ENCODE measurements around the gene NR2E1. TPM values are rescaled to one million over a fixed set of nuclear protein-coding genes. Genes with fewer than 3 reads are reported as not detected.

Gene NR2E1
- total RNA-seq, 2 experiments from 2014 or later, result not detected

DNA sequence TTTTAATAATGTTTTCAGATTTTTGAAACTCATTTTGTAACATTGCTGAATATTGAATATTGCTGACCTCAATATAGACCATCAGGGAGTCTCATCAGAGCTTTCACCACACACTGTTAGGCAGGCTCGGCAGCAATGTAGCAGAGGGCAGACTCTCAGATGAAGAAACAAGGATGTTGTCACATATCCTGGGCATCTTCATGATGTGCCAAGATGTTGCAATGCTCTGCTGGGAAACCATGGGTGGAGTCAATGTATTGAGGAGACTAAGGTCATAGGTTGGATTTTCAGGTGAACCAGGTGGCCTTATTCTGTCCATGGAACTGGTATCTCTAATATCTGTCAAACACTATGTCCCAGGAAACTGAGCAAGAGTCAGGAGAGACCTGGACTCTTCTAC lies 27.3 kb downstream of the NR2E1 start:
- H3K27ac ChIP-seq (ENCODE audit: low read depth in 1 of 2, low read length in 2 of 2), result no peak overlapping the region

DNA sequence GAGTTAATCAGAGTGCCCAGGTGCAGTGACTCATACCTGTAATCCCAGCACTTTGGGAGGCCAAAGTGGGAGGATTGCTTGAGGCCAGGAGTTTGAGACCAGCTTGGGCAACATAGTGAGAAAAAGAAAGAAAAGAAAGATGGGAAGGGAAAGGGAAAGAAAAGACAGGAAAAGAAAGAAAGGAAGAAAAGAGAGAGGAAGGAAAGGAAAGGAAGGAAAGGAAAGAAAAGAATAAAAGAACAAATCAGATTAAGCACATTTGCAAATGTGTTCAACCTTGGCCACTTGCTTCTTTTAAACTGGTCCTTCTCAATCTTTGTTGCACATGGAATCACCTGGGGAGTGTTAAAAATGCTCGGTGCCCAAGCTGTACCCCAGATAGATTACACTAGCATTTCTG lies 28.0 kb downstream of the NR2E1 start:
- H3K36me3 ChIP-seq (ENCODE audit: insufficient read depth, low read length), result no peaks in the 10 kb centered on the region
- ATAC-seq (ENCODE audit: poor library complexity) (no peak), DNase-seq (no peak)
- CTCF ChIA-PET, result no interaction called here
- H3K36me3 Mint-ChIP-seq (ENCODE audit: low read depth), result no peaks in the 10 kb centered on the region
- intact Hi-C loops (cut with DNase I, micrococcal nuclease), result no loop called here
- no peaks in the 10 kb centered on the region for H3K9me3 ChIP-seq (ENCODE audit: control insufficient read depth in 1 of 2, insufficient read depth in 1 of 2, low read length in 2 of 2)
- no peak overlapping the region for H3K27ac ChIP-seq (ENCODE audit: low read depth in 1 of 2, low read length in 2 of 2)
- no peak overlapping the region for H3K4me3 ChIP-seq (ENCODE audit: low read length)
- POLR2A ChIA-PET, result no interaction called here
- H3K27me3 ChIP-seq (ENCODE audit: control insufficient read depth in 1 of 2, insufficient read depth in 2 of 2, low read length in 2 of 2), result peaks cover 0 to 4% of the 10 kb centered on the region in 2 experiments
- no peaks in the 10 kb centered on the region for H3K4me1 Mint-ChIP-seq (ENCODE audit: low read depth)
- H3K27me3 Mint-ChIP-seq, result peaks cover 13% of the 10 kb centered on the region
- no peak overlapping the region for H3K27ac Mint-ChIP-seq
- H3K4me3 Mint-ChIP-seq, result no peak overlapping the region
- no peak for TF ChIP-seq CTCF (IDR thresholded peaks at IDR 0.05)
- H3K9me3 Mint-ChIP-seq, result no peaks in the 10 kb centered on the region
- no peaks in the 10 kb centered on the region for H3K4me1 ChIP-seq (ENCODE audit: insufficient read depth, low read length)

More for the DNA sequence above, 27.3 kb downstream of the NR2E1 start:
- ChIA-PET CTCF (no interaction called here), POLR2A (no interaction called here)
- Histone ChIP-seq H3K9me3 (ENCODE audit: control insufficient read depth in 1 of 2, insufficient read depth in 1 of 2, low read length in 2 of 2) (no peaks in the 10 kb centered on the region), H3K36me3 (ENCODE audit: insufficient read depth, low read length) (no peaks in the 10 kb centered on the region), H3K4me1 (ENCODE audit: insufficient read depth, low read length) (no peaks in the 10 kb centered on the region), H3K27me3 (ENCODE audit: control insufficient read depth in 1 of 2, insufficient read depth in 2 of 2, low read length in 2 of 2) (peaks cover 0 to 4% of the 10 kb centered on the region in 2 experiments), H3K4me3 (ENCODE audit: low read length) (no peak overlapping the region)
- Mint-ChIP-seq H3K4me3 (no peak overlapping the region), H3K4me1 (ENCODE audit: low read depth) (no peaks in the 10 kb centered on the region), H3K27ac (no peak overlapping the region), H3K9me3 (no peaks in the 10 kb centered on the region), H3K27me3 (peaks cover 14% of the 10 kb centered on the region), H3K36me3 (ENCODE audit: low read depth) (no peaks in the 10 kb centered on the region)
- DNase-seq, result no peak
- no peak for ATAC-seq (ENCODE audit: poor library complexity)
- TF ChIP-seq CTCF (IDR thresholded peaks at IDR 0.05), result no peak
- intact Hi-C loops (cut with DNase I, micrococcal nuclease), result no loop called here

DNA sequence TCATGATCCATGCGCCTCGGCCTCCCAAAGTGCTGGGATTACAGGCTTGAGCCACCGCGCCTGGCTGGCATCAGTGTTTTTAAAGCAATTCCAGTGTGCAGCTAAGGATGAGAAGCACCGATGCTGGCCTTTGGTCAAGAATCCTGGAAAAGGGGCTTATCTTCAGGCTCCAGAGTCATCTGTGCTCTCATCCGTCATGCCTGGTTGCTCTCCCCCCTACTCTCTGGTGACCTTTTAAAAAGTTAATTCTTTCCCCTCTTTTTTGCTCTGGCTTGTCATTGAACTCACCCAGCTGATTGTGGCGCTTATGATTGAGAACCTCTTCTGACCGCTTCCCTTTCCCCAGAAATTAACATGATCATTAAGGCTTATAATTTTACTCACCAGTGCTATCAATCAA lies 28.7 kb downstream of the NR2E1 start:
- H3K4me1 Mint-ChIP-seq (ENCODE audit: low read depth), result no peaks in the 10 kb centered on the region
- H3K27ac Mint-ChIP-seq, result no peak overlapping the region
- ChIA-PET CTCF (no interaction called here), POLR2A (no interaction called here)
- H3K4me3 ChIP-seq (ENCODE audit: low read length), result no peak overlapping the region
- no peak for TF ChIP-seq CTCF (IDR thresholded peaks at IDR 0.05)
- H3K36me3 ChIP-seq (ENCODE audit: insufficient read depth, low read length), result no peaks in the 10 kb centered on the region
- H3K27ac ChIP-seq (ENCODE audit: low read depth in 1 of 2, low read length in 2 of 2), result no peak overlapping the region
- intact Hi-C loops (cut with DNase I, micrococcal nuclease), result no loop called here
- H3K4me1 ChIP-seq (ENCODE audit: insufficient read depth, low read length), result no peaks in the 10 kb centered on the region
- no peaks in the 10 kb centered on the region for H3K9me3 ChIP-seq (ENCODE audit: control insufficient read depth in 1 of 2, insufficient read depth in 1 of 2, low read length in 2 of 2)
- H3K27me3 Mint-ChIP-seq, result peaks cover 6% of the 10 kb centered on the region
- no peaks in the 10 kb centered on the region for H3K9me3 Mint-ChIP-seq
- H3K27me3 ChIP-seq (ENCODE audit: control insufficient read depth in 1 of 2, insufficient read depth in 2 of 2, low read length in 2 of 2), result peaks cover 0 to 4% of the 10 kb centered on the region in 2 experiments
- no peak for DNase-seq
- H3K36me3 Mint-ChIP-seq (ENCODE audit: low read depth), result no peaks in the 10 kb centered on the region
- no peak overlapping the region for H3K4me3 Mint-ChIP-seq
- ATAC-seq (ENCODE audit: poor library complexity), result no peak
